Hepatocyte (in vitro differentiated cells): ENCODE data around the gene GAL. TPM values are rescaled to one million over a fixed set of nuclear protein-coding genes. Genes with fewer than 3 reads are reported as not detected.

Experiments
- DNase-seq: peaks from one replicate; pipeline ENCODE4 v3.0.0-alpha.2; 2016; ENCODE audit warnings: low spot score
- H2AFZ ChIP-seq: fragments of 200-600 bp; sonication (generic); 2 replicates; pipeline ENCODE4 v1.6.0; 2016; ENCODE audit warnings: antibody characterized with exemption, mild to moderate bottlenecking
- H3K27ac ChIP-seq: fragments of 200-600 bp; sonication (generic); 2 replicates; pipeline ENCODE4 v1.5.1; 2016; ENCODE audit warnings: mild to moderate bottlenecking
- H3K27me3 ChIP-seq: fragments of 200-600 bp; sonication (generic); 2 replicates; pipeline ENCODE4 v1.6.1; 2016
- H3K36me3 ChIP-seq: fragments of 200-600 bp; sonication (generic); replicated peaks from 2 replicates; pipeline ENCODE4 v1.5.1; 2016; ENCODE audit warnings: low read depth; ENCODE audit not compliant: insufficient read depth
- H3K4me1 ChIP-seq: fragments of 200-600 bp; sonication (generic); 2 replicates; pipeline ENCODE4 v1.5.1; 2016; ENCODE audit warnings: mild to moderate bottlenecking, moderate library complexity; ENCODE audit not compliant: insufficient read depth
- H3K4me2 ChIP-seq: fragments of 200-600 bp; sonication (generic); 2 replicates; pipeline ENCODE4 v1.6.0; 2016
- H3K4me3 ChIP-seq: fragments of 200-600 bp; sonication (generic); 2 replicates; pipeline ENCODE4 v1.5.1; 2016; ENCODE audit warnings: mild to moderate bottlenecking
- H3K79me2 ChIP-seq: fragments of 200-600 bp; sonication (generic); 2 replicates; pipeline ENCODE4 v1.6.0; 2017; ENCODE audit warnings: mild to moderate bottlenecking
- H3K9me2 ChIP-seq: fragments of 200-600 bp; sonication (generic); replicated peaks from 2 replicates; pipeline ENCODE4 v1.6.0; 2017; ENCODE audit warnings: mild to moderate bottlenecking; ENCODE audit not compliant: insufficient read depth
- H3K9me3 ChIP-seq: fragments of 200-600 bp; sonication (generic); 2 replicates; pipeline ENCODE4 v1.5.1; 2016; ENCODE audit warnings: low read depth, mild to moderate bottlenecking
- H4K20me1 ChIP-seq: fragments of 200-600 bp; sonication (generic); 2 replicates; pipeline ENCODE4 v1.6.0; 2016; ENCODE audit warnings: mild to moderate bottlenecking; ENCODE audit not compliant: insufficient read depth, poor library complexity, severe bottlenecking
- EZH2 ChIP-seq: fragments of 200-600 bp; sonication (generic); IDR thresholded peaks from 2 replicates; pipeline ENCODE4 v1.6.1; 2016; ENCODE audit warnings: antibody characterized with exemption, mild to moderate bottlenecking, borderline replicate concordance
- EZH2phosphoT487 ChIP-seq: fragments of 200-600 bp; sonication (generic); IDR thresholded peaks from one replicate; pipeline ENCODE4 v1.6.1; 2018; ENCODE audit warnings: antibody characterized with exemption, mild to moderate bottlenecking, low read depth, moderate library complexity; ENCODE audit not compliant: unreplicated experiment, severe bottlenecking
- WGBS: methylation state at CpG from one replicate; pipeline ENCODE4 v1.1.6; 2016; ENCODE audit warnings: low lambda C conversion rate; ENCODE audit errors: missing lambda C conversion rate; 5-methylcytosine and 5-hydroxymethylcytosine counted together
- polyA plus RNA-seq: library from polyadenylated mRNA; unstranded; fragments of >200 nt; fragmentation: Nextera tagmentation; extraction: Ambion mirVana; gene quantifications from 2 replicates; pipeline ENCODE4 v1.2.1, GENCODE V29; 2016
- total RNA-seq: library from RNA; depleted of rRNA; stranded (reverse); fragments of >200 nt; gene quantifications from 2 replicates; pipeline ENCODE4 v1.2.3, GENCODE V29; 2014
- TF ChIP-seq, protein P1 (sequence below): fragments of 200-600 bp; sonication (generic); IDR thresholded peaks from 2 replicates; pipeline ENCODE4 v1.5.1; 2016; ENCODE audit warnings: antibody characterized with exemption, mild to moderate bottlenecking; ENCODE audit not compliant: poor library complexity

The GAL gene
- total and polyA plus RNA-seq, 2 experiments from 2014 or later, result 1.7 to 15.3 TPM

DNA sequence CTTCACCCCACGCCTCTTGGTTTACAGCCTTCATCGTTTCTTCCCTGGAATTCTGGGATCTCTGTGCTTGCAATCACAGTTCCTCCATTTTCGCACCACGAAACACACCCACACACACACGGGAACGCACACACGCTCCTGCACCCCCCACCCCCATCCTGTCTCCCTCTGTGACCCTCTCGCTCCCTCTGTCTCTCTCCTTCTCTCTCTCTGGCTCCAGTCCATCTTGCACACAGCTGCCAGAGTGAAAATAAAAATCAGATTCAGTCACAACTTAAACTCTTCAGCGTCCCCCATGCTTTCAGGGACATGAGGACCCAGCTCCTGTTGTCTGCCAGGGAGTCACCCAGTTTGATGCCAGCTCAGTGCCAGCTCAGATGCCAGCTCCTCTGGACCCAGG is 3.0 kb downstream of the GAL start:
- Histone ChIP-seq H3K27ac (no peak overlapping the region), H3K4me3 (no peak overlapping the region), H3K27me3 (peaks cover 68% of the 10 kb centered on the region), H3K4me2 (no peak overlapping the region), H3K9me3 (no peaks in the 10 kb centered on the region), H2AFZ (no peak overlapping the region), H3K4me1 (peaks cover 6% of the 10 kb centered on the region), H3K36me3 (no peaks in the 10 kb centered on the region), H4K20me1 (no peaks in the 10 kb centered on the region), H3K79me2 (no peaks in the 10 kb centered on the region), H3K9me2 (no peaks in the 10 kb centered on the region)
- WGBS, result 74% methylated on average over 9 of the region's 9 CpGs
- no peak for DNase-seq
- no peak for TF ChIP-seq EZH2phosphoT487
- no peak for TF ChIP-seq EZH2
- TF ChIP-seq, protein P1, sequence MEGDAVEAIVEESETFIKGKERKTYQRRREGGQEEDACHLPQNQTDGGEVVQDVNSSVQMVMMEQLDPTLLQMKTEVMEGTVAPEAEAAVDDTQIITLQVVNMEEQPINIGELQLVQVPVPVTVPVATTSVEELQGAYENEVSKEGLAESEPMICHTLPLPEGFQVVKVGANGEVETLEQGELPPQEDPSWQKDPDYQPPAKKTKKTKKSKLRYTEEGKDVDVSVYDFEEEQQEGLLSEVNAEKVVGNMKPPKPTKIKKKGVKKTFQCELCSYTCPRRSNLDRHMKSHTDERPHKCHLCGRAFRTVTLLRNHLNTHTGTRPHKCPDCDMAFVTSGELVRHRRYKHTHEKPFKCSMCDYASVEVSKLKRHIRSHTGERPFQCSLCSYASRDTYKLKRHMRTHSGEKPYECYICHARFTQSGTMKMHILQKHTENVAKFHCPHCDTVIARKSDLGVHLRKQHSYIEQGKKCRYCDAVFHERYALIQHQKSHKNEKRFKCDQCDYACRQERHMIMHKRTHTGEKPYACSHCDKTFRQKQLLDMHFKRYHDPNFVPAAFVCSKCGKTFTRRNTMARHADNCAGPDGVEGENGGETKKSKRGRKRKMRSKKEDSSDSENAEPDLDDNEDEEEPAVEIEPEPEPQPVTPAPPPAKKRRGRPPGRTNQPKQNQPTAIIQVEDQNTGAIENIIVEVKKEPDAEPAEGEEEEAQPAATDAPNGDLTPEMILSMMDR, result no peak

DNA sequence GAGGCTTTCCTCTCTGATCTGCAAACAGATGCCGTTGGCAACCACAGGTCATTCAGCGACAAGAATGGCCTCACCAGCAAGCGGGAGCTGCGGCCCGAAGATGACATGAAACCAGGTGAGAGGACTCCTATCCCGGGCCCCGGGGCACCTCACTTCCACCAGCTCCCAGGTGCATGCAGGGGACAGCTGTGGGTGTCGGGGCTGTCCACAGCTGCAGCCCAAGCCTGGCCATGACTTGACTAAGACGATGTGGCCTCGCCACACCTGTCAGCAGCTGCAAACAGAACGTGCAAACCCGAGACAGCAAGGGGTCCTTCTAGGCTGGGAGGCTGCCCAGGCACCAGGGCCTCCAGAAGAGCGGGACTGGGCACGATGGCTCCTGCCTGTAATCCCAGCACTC is 3.6 kb downstream of the GAL start:
- WGBS, result 89% methylated on average over 14 of the region's 14 CpGs
- TF ChIP-seq, protein P1, result no peak
- Histone ChIP-seq H3K9me2 (no peaks in the 10 kb centered on the region), H3K4me2 (no peak overlapping the region), H3K9me3 (no peaks in the 10 kb centered on the region), H3K27ac (no peak overlapping the region), H3K4me3 (no peak overlapping the region), H3K79me2 (no peaks in the 10 kb centered on the region), H3K4me1 (peaks cover 6% of the 10 kb centered on the region), H4K20me1 (no peaks in the 10 kb centered on the region), H3K27me3 (peaks cover 62% of the 10 kb centered on the region), H3K36me3 (no peaks in the 10 kb centered on the region), H2AFZ (no peak overlapping the region)
- DNase-seq, result no peak

DNA sequence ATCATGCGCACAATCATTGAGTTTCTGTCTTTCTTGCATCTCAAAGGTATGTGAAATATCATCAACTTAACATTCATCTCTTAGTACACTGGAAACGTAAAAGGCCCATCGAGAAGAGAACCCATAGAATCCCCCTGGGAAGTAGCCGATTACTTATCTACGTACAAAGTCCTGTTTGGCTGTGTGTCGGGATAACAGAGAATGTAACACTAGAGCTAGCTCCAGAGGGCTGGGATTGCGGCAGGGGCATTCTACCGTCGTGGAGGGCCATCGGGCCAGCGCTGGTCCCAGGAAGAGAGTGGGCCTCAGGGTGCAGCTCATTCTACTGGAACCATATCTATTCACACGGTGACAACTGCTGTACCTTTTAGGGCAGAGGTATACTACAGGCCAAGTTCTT is 4.5 kb downstream of the GAL start:
- peaks cover 53% of the 10 kb centered on the region for H3K27me3 ChIP-seq
- no peak overlapping the region for H3K4me3 ChIP-seq
- no peak overlapping the region for H2AFZ ChIP-seq
- WGBS, result 69% methylated on average over 12 of the region's 12 CpGs
- DNase-seq, result no peak
- no peak overlapping the region for H3K4me2 ChIP-seq
- no peak for TF ChIP-seq EZH2phosphoT487
- no peak for TF ChIP-seq EZH2
- H4K20me1 ChIP-seq, result no peaks in the 10 kb centered on the region
- peaks cover 6% of the 10 kb centered on the region for H3K4me1 ChIP-seq
- H3K9me2 ChIP-seq, result no peaks in the 10 kb centered on the region
- no peaks in the 10 kb centered on the region for H3K36me3 ChIP-seq
- H3K27ac ChIP-seq, result no peak overlapping the region
- H3K79me2 ChIP-seq, result no peaks in the 10 kb centered on the region
- no peaks in the 10 kb centered on the region for H3K9me3 ChIP-seq

DNA sequence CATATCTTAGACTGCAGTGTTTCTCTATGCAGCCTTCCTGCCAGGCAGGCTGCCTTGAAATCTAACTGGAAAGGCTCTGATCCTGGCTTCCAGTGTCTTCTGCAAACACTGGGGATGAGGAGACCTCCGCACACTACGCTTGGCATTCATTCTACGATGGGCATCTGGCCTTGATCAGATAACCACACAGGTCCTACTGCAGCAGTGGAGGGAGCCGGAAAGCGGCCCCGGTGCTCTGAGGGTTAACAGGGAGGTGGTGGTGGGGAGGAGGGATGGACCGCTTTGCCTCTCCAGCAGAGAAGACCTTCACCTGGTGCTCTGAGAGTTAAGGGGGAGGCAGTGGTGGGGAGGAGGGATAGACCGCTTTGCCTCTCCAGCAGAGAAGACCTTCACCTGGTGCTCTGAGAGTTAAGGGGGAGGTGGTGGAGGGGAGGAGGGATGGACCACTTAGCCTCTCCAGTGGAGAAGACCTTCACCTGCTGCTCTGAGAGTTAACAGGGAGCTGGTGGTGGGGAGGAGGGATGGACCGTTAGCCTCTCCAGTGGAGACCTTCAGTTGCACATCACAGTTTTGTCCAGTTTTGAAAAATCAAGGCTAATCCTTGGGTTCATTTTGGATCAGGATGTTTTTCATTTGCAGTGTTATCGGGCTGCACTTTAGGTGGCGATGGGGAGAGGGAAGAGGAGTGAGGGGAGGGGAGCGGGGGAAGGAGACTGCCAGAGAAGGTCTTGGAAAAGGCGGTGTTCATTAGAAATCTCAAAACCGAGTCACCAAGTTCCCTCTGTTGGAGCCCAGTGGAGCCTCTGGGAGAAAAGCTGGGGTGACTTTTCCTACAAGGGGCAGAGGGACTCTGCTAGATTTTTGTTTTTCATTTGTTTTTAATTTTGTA is 5.6 kb downstream of the GAL start:
- WGBS, result 56% methylated on average over 14 of the region's 14 CpGs
- TF ChIP-seq EZH2, result no peak
- TF ChIP-seq, protein P1, result no peak
- no peak for TF ChIP-seq EZH2phosphoT487
- no peak overlapping the region for H3K4me2 ChIP-seq

More for the DNA sequence above, 5.6 kb downstream of the GAL start:
- Histone ChIP-seq H3K27me3 (peaks cover 44% of the 10 kb centered on the region), H3K36me3 (no peaks in the 10 kb centered on the region), H3K27ac (no peak overlapping the region), H3K9me2 (no peaks in the 10 kb centered on the region), H3K4me1 (peaks cover under 1% of the 10 kb centered on the region), H3K79me2 (no peaks in the 10 kb centered on the region), H2AFZ (no peak overlapping the region), H4K20me1 (no peaks in the 10 kb centered on the region), H3K9me3 (no peaks in the 10 kb centered on the region), H3K4me3 (no peak overlapping the region)
- no peak for DNase-seq
